ENCODE data around the gene SPG7.

The SPG7 gene

DNA sequence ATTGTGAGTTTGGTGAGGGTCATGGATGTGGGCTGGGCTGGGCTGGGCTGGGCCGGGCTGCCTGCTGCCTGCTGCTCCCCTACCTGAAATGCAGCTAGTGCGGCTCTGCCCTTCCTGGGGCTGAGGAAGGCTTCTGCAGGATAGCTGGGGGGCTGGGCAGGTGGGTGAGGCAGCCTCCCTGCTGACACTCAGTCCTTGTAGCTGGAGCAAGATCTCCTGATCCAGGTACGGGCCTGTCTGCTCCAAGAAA is 57.0 kb downstream of the SPG7 start:
- H3K27ac ChIP-seq (ENCODE audit: extremely low read depth, low read depth, low read length) = peak overlapping the region; percentile 67

DNA sequence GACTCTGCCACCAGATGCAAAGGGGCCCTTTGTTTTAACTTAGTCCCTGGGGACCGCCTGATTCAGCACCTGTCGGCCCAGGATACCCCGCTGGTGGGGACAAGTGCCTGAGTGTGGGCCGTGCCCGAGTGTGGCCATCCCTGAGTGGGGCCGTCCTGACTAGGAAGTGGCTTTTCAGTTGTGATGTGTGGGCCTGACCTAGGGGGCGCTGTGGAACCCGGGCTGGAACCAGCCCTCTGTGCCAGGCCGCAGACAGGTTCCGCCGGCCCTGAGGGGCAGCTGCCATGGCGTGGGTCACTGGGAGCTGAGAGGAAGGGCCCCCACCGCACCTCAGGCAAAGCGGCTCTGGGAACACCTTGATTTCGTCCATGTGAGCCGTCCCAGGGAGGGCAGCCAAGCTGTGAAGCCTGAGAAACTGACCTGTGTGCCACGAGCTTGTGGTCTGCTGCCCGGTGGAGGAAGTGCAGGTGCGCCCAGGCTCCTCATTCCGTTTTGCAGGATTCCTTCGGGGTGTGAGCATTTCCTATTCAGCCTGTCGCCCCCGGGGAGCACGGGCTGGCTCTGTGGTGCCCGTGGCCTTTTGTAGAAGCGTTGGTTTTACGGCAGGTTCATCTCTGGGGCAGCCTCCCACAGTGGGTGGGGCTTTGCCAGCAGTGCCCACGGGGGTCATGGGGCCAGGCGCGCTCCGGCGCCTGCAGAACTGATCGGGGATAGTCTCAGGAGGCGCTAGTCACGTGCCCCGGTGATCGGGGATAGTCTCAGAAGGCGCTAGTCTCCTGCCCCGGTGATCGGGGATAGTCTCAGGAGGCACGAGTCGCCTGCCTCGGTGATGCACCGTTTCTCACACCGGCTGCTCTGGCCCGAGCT is 57.5 kb downstream of the SPG7 start:
- Histone ChIP-seq H3K4me3 (ENCODE audit: low read depth, low read length) (no peak overlapping the region), H3K4me1 (ENCODE audit: control insufficient read depth, insufficient read depth, low read length) (peaks cover 9% of the 10 kb centered on the region), H3K27ac (ENCODE audit: extremely low read depth, low read depth, low read length) (peak overlapping the region; percentile 67), H3K36me3 (ENCODE audit: control insufficient read depth in 2 of 2, insufficient read depth in 1 of 2, low read length in 2 of 2) (peaks cover 5 to 45% of the 10 kb centered on the region in 2 experiments; a peak in 2 of 3 replicates), H3K9me3 (ENCODE audit: control insufficient read depth, insufficient read depth, low read depth, low read length) (no peaks in the 10 kb centered on the region)
- ChIA-PET CTCF (interaction anchor here (0.5 to 3.1 kb wide), 12 partner anchors 8 to 453 kb away, joined by 3 to 20 read pairs (median 4); partner anchors contain the start of gene CPNE7), POLR2A (interaction anchor here (0.7 to 2.0 kb wide), 9 partner anchors 9 to 318 kb away, joined by 3 to 17 read pairs (median 6); partner anchors contain the start of gene SPATA2L)
- TF ChIP-seq HOXC10 (CRISPR knock-in tag; IDR thresholded peaks at IDR 0.05) (no peak), ZIC2 (tag by site-specific recombination; IDR thresholded peaks at IDR 0.05) (peak; percentile 54), REPIN1 (tag by site-specific recombination; IDR thresholded peaks at IDR 0.05; ENCODE audit: low read depth) (no peak), IKZF3 (tag by site-specific recombination; IDR thresholded peaks at IDR 0.05) (0 out of 2 replicates have a peak, but pooled peaks have one; percentile 34), YY2 (tag by site-specific recombination; IDR thresholded peaks at IDR 0.05) (peak; percentile 37; the same call in 1 of the 2 replicates)
- TF ChIP-seq, protein P1, sequence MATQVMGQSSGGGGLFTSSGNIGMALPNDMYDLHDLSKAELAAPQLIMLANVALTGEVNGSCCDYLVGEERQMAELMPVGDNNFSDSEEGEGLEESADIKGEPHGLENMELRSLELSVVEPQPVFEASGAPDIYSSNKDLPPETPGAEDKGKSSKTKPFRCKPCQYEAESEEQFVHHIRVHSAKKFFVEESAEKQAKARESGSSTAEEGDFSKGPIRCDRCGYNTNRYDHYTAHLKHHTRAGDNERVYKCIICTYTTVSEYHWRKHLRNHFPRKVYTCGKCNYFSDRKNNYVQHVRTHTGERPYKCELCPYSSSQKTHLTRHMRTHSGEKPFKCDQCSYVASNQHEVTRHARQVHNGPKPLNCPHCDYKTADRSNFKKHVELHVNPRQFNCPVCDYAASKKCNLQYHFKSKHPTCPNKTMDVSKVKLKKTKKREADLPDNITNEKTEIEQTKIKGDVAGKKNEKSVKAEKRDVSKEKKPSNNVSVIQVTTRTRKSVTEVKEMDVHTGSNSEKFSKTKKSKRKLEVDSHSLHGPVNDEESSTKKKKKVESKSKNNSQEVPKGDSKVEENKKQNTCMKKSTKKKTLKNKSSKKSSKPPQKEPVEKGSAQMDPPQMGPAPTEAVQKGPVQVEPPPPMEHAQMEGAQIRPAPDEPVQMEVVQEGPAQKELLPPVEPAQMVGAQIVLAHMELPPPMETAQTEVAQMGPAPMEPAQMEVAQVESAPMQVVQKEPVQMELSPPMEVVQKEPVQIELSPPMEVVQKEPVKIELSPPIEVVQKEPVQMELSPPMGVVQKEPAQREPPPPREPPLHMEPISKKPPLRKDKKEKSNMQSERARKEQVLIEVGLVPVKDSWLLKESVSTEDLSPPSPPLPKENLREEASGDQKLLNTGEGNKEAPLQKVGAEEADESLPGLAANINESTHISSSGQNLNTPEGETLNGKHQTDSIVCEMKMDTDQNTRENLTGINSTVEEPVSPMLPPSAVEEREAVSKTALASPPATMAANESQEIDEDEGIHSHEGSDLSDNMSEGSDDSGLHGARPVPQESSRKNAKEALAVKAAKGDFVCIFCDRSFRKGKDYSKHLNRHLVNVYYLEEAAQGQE (tag by site-specific recombination; IDR thresholded peaks at IDR 0.05) = peak; percentile 60

More for the DNA sequence above, 57.0 kb downstream of the SPG7 start:
- TF ChIP-seq ZBTB8A (tag by site-specific recombination; IDR thresholded peaks at IDR 0.05) (peak; percentile 83), KLF8 (tag by site-specific recombination; IDR thresholded peaks at IDR 0.05) (peak; percentile 69; the same call in 1 of the 2 replicates), ZNF585B (tag by site-specific recombination; IDR thresholded peaks at IDR 0.05) (no peak), ZNF324 (tag by site-specific recombination; IDR thresholded peaks at IDR 0.05) (no peak), ZNF391 (tag by site-specific recombination; IDR thresholded peaks at IDR 0.05; ENCODE audit: borderline replicate concordance, low read depth) (no peak), IKZF3 (tag by site-specific recombination; IDR thresholded peaks at IDR 0.05) (peak; percentile 28; the same call in 1 of the 2 replicates), KLF1 (tag by site-specific recombination; IDR thresholded peaks at IDR 0.05) (peak; percentile 34), ZNF747 (tag by site-specific recombination; IDR thresholded peaks at IDR 0.05) (no peak)
- TF ChIP-seq, protein P2, sequence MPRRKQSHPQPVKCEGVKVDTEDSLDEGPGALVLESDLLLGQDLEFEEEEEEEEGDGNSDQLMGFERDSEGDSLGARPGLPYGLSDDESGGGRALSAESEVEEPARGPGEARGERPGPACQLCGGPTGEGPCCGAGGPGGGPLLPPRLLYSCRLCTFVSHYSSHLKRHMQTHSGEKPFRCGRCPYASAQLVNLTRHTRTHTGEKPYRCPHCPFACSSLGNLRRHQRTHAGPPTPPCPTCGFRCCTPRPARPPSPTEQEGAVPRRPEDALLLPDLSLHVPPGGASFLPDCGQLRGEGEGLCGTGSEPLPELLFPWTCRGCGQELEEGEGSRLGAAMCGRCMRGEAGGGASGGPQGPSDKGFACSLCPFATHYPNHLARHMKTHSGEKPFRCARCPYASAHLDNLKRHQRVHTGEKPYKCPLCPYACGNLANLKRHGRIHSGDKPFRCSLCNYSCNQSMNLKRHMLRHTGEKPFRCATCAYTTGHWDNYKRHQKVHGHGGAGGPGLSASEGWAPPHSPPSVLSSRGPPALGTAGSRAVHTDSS (tag by site-specific recombination; IDR thresholded peaks at IDR 0.05) = 0 out of 2 replicates have a peak, but pooled peaks have one; percentile 43
- TF ChIP-seq, protein P3, sequence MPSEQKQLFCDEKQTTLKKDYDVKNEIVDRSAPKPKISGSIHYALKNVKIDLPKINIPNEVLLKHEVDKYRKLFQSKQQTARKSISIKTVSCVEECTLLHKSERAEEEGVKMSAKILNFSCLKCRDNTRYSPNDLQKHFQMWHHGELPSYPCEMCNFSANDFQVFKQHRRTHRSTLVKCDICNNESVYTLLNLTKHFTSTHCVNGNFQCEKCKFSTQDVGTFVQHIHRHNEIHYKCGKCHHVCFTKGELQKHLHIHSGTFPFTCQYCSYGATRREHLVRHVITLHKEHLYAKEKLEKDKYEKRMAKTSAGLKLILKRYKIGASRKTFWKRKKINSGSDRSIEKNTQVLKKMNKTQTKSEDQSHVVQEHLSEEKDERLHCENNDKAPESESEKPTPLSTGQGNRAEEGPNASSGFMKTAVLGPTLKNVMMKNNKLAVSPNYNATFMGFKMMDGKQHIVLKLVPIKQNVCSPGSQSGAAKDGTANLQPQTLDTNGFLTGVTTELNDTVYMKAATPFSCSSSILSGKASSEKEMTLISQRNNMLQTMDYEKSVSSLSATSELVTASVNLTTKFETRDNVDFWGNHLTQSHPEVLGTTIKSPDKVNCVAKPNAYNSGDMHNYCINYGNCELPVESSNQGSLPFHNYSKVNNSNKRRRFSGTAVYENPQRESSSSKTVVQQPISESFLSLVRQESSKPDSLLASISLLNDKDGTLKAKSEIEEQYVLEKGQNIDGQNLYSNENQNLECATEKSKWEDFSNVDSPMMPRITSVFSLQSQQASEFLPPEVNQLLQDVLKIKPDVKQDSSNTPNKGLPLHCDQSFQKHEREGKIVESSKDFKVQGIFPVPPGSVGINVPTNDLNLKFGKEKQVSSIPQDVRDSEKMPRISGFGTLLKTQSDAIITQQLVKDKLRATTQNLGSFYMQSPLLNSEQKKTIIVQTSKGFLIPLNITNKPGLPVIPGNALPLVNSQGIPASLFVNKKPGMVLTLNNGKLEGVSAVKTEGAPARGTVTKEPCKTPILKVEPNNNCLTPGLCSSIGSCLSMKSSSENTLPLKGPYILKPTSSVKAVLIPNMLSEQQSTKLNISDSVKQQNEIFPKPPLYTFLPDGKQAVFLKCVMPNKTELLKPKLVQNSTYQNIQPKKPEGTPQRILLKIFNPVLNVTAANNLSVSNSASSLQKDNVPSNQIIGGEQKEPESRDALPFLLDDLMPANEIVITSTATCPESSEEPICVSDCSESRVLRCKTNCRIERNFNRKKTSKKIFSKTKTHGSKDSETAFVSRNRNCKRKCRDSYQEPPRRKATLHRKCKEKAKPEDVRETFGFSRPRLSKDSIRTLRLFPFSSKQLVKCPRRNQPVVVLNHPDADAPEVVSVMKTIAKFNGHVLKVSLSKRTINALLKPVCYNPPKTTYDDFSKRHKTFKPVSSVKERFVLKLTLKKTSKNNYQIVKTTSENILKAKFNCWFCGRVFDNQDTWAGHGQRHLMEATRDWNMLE (tag by site-specific recombination; conservative IDR thresholded peaks at IDR 0.05; ENCODE audit: low read depth) = no peak
- TF ChIP-seq, protein P4, sequence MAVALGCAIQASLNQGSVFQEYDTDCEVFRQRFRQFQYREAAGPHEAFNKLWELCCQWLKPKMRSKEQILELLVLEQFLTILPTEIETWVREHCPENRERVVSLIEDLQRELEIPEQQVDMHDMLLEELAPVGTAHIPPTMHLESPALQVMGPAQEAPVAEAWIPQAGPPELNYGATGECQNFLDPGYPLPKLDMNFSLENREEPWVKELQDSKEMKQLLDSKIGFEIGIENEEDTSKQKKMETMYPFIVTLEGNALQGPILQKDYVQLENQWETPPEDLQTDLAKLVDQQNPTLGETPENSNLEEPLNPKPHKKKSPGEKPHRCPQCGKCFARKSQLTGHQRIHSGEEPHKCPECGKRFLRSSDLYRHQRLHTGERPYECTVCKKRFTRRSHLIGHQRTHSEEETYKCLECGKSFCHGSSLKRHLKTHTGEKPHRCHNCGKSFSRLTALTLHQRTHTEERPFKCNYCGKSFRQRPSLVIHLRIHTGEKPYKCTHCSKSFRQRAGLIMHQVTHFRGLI (tag by site-specific recombination; IDR thresholded peaks at IDR 0.05) = peak; percentile 5; the same call in 1 of the 2 replicates
- TF ChIP-seq, protein P5, sequence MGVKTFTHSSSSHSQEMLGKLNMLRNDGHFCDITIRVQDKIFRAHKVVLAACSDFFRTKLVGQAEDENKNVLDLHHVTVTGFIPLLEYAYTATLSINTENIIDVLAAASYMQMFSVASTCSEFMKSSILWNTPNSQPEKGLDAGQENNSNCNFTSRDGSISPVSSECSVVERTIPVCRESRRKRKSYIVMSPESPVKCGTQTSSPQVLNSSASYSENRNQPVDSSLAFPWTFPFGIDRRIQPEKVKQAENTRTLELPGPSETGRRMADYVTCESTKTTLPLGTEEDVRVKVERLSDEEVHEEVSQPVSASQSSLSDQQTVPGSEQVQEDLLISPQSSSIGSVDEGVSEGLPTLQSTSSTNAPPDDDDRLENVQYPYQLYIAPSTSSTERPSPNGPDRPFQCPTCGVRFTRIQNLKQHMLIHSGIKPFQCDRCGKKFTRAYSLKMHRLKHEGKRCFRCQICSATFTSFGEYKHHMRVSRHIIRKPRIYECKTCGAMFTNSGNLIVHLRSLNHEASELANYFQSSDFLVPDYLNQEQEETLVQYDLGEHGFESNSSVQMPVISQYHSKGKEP (tag by site-specific recombination; IDR thresholded peaks at IDR 0.05) = peak; percentile 50
- Histone ChIP-seq H3K4me3 (ENCODE audit: low read depth, low read length) (no peak overlapping the region), H3K4me1 (ENCODE audit: control insufficient read depth, insufficient read depth, low read length) (peaks cover 9% of the 10 kb centered on the region), H3K9me3 (ENCODE audit: control insufficient read depth, insufficient read depth, low read depth, low read length) (no peaks in the 10 kb centered on the region), H3K36me3 (ENCODE audit: control insufficient read depth in 2 of 2, insufficient read depth in 1 of 2, low read length in 2 of 2) (peaks cover 5 to 45% of the 10 kb centered on the region in 2 experiments; a peak in 2 of 3 replicates)
- CTCF ChIA-PET = interaction anchor here (0.6 to 3.1 kb wide), 5 partner anchors 39 to 454 kb away, joined by 3 to 20 read pairs (median 4); no protein-coding TSS in a partner anchor
- POLR2A ChIA-PET = interaction anchor here (0.5 to 2.0 kb wide), 10 partner anchors 8 to 318 kb away, joined by 3 to 17 read pairs (median 6); partner anchors contain the start of gene SPATA2L

Data from HEK293 (cell line).